H1 (cell line): Measurements from ENCODE around the gene TBX3. TPM values are rescaled to one million over a fixed set of nuclear protein-coding genes. Genes with fewer than 3 reads are reported as not detected.

Experiments used
- BCL11A ChIP-seq, 2 experiments: IDR thresholded peaks; one replicate each; pipeline ENCODE4 v1.6.1; 2011; ENCODE audit warnings: low read depth in 2 of 2, low read length in 2 of 2, mild to moderate bottlenecking in 2 of 2
- CEBPB ChIP-seq: IDR thresholded peaks from 2 replicates; pipeline ENCODE4 v1.6.1; 2012; ENCODE audit warnings: low read depth, low read length
- HDAC2 ChIP-seq, 2 experiments: fragments of 300-600 bp in 1 of 2; sonication (generic) in 1 of 2; IDR thresholded peaks; 2 replicates each; pipeline ENCODE4 v1.6.1; 2011 to 2012; ENCODE audit warnings: low read depth in 2 of 2, low read length in 2 of 2, mild to moderate bottlenecking in 2 of 2, moderate library complexity in 2 of 2, borderline replicate concordance in 1 of 2, inconsistent platforms in 1 of 2
- SP2 ChIP-seq: IDR thresholded peaks from 2 replicates; pipeline ENCODE4 v1.6.1; 2012; ENCODE audit warnings: mild to moderate bottlenecking, low read length, inconsistent platforms
- SUZ12 ChIP-seq: fragments of 200-600 bp; sonication (generic); IDR thresholded peaks from 2 replicates; pipeline ENCODE4 v1.6.1; 2012; ENCODE audit warnings: mild to moderate bottlenecking, inconsistent platforms, low read length, moderate library complexity, mixed read lengths
- TBP ChIP-seq: IDR thresholded peaks from 2 replicates; pipeline ENCODE4 v1.6.1; 2011; ENCODE audit warnings: low read depth, low read length, improper control_type of control experiment
- TEAD4 ChIP-seq: IDR thresholded peaks from 2 replicates; pipeline ENCODE4 v1.6.1; 2012; ENCODE audit warnings: low read depth, low read length, inconsistent platforms, mixed read lengths
- polyA plus RNA-seq, 7 experiments: library from polyadenylated mRNA; depleted of rRNA in 3 of 7; stranded (reverse) in 5 of 7; unstranded in 2 of 7; fragments of >200 nt in 5 of 7; fragments of 200-250 nt in 2 of 7; gene quantifications; 1 replicate in 5 of 7; 2 replicates in 1 of 7; 4 replicates in 1 of 7; pipeline versions ENCODE4 v1.2.1 to v1.2.3, GENCODE V29; 2011 to 2013; ENCODE audit warnings: missing spikeins in 2 of 7, mixed read lengths in 2 of 7
- total RNA-seq: library from RNA; stranded (reverse); fragmentation: NEBNext Ultra II Directional; extraction: Animal tissue kit (Norgen Biotek cat#: 25700); gene quantifications from 2 replicates; pipeline ENCODE4 v1.2.1, GENCODE V29; 2021
- TF ChIP-seq, protein P1 (sequence below): fragments of 300-600 bp; sonication (generic); IDR thresholded peaks from 2 replicates; pipeline ENCODE4 v1.7.1; 2012; ENCODE audit warnings: low read length, moderate library complexity, mild to moderate bottlenecking, inconsistent platforms; ENCODE audit not compliant: insufficient replicate concordance

TBX3 gene
- total and polyA plus RNA-seq, 2 of the 8 experiments (the other 6 are each of a cell fraction or from before 2014, with no cell fraction given), result 0.09 to 1.0 TPM

DNA sequence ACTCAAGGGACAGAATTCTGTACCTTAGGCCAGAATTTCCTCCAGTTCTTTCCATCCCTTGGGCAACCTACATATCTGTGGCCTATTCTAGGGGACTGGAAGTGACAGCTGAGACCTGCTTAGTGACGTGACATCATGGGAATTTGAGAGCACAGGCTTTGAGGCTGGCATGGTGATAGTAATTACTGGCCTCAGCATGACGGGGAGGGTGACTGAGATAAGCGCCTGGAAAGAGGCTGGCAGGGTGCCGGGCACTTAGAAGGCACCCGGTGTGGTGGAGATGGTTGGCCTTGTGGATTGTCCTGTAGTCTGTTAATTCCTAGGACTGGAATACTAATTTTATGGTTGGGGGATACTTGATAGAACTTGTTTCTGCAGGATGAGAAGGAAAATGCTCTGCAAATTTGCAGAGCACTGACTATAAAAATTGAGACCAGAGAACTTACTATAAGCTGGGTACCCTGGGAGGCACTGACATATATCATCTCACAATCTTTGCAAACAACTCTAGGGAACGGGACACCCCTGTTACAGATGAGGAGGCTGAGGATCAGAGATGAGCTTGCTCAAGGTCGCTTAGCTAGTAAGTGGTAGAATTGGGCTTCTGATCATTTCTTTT is 42.2 kb upstream of the TBX3 start (continued):
- TF ChIP-seq, protein P1, sequence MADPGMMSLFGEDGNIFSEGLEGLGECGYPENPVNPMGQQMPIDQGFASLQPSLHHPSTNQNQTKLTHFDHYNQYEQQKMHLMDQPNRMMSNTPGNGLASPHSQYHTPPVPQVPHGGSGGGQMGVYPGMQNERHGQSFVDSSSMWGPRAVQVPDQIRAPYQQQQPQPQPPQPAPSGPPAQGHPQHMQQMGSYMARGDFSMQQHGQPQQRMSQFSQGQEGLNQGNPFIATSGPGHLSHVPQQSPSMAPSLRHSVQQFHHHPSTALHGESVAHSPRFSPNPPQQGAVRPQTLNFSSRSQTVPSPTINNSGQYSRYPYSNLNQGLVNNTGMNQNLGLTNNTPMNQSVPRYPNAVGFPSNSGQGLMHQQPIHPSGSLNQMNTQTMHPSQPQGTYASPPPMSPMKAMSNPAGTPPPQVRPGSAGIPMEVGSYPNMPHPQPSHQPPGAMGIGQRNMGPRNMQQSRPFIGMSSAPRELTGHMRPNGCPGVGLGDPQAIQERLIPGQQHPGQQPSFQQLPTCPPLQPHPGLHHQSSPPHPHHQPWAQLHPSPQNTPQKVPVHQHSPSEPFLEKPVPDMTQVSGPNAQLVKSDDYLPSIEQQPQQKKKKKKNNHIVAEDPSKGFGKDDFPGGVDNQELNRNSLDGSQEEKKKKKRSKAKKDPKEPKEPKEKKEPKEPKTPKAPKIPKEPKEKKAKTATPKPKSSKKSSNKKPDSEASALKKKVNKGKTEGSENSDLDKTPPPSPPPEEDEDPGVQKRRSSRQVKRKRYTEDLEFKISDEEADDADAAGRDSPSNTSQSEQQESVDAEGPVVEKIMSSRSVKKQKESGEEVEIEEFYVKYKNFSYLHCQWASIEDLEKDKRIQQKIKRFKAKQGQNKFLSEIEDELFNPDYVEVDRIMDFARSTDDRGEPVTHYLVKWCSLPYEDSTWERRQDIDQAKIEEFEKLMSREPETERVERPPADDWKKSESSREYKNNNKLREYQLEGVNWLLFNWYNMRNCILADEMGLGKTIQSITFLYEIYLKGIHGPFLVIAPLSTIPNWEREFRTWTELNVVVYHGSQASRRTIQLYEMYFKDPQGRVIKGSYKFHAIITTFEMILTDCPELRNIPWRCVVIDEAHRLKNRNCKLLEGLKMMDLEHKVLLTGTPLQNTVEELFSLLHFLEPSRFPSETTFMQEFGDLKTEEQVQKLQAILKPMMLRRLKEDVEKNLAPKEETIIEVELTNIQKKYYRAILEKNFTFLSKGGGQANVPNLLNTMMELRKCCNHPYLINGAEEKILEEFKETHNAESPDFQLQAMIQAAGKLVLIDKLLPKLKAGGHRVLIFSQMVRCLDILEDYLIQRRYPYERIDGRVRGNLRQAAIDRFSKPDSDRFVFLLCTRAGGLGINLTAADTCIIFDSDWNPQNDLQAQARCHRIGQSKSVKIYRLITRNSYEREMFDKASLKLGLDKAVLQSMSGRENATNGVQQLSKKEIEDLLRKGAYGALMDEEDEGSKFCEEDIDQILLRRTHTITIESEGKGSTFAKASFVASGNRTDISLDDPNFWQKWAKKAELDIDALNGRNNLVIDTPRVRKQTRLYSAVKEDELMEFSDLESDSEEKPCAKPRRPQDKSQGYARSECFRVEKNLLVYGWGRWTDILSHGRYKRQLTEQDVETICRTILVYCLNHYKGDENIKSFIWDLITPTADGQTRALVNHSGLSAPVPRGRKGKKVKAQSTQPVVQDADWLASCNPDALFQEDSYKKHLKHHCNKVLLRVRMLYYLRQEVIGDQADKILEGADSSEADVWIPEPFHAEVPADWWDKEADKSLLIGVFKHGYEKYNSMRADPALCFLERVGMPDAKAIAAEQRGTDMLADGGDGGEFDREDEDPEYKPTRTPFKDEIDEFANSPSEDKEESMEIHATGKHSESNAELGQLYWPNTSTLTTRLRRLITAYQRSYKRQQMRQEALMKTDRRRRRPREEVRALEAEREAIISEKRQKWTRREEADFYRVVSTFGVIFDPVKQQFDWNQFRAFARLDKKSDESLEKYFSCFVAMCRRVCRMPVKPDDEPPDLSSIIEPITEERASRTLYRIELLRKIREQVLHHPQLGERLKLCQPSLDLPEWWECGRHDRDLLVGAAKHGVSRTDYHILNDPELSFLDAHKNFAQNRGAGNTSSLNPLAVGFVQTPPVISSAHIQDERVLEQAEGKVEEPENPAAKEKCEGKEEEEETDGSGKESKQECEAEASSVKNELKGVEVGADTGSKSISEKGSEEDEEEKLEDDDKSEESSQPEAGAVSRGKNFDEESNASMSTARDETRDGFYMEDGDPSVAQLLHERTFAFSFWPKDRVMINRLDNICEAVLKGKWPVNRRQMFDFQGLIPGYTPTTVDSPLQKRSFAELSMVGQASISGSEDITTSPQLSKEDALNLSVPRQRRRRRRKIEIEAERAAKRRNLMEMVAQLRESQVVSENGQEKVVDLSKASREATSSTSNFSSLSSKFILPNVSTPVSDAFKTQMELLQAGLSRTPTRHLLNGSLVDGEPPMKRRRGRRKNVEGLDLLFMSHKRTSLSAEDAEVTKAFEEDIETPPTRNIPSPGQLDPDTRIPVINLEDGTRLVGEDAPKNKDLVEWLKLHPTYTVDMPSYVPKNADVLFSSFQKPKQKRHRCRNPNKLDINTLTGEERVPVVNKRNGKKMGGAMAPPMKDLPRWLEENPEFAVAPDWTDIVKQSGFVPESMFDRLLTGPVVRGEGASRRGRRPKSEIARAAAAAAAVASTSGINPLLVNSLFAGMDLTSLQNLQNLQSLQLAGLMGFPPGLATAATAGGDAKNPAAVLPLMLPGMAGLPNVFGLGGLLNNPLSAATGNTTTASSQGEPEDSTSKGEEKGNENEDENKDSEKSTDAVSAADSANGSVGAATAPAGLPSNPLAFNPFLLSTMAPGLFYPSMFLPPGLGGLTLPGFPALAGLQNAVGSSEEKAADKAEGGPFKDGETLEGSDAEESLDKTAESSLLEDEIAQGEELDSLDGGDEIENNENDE, result no peak
- TF ChIP-seq TBP (no peak), CEBPB (no peak), HDAC2 (IDR thresholded peaks at IDR 0.05; ENCODE audit: borderline replicate concordance in 1 of 2, low read depth in 2 of 2, low read length in 2 of 2) (no peak), BCL11A (IDR thresholded peaks at IDR 0.05; ENCODE audit: low read depth in 2 of 2, low read length in 2 of 2) (no peak), TEAD4 (no peak), SP2 (no peak), SUZ12 (no peak)
